HPDE6-E6E7 (cell line): ENCODE data around the gene VANGL1.

Experiments used
- DNase-seq: peaks from one replicate; pipeline ENCODE4 v3.0.0; 2011; ENCODE audit warnings: missing footprints; ENCODE audit errors: extremely low spot score

The VANGL1 gene

GRCh38 chr1:115643666-115644065, 1.9 kb downstream of the VANGL1 start:
- DNase-seq: no peak

GRCh38 chr1:115644109-115644508, 2.3 kb downstream of the VANGL1 start:
- DNase-seq: no peak

GRCh38 chr1:115647047-115647446, 5.3 kb downstream of the VANGL1 start:
- no peak for DNase-seq

GRCh38 chr1:115647507-115647906, 5.7 kb downstream of the VANGL1 start:
- DNase-seq: no peak

GRCh38 chr1:115647919-115648650, 6.3 kb downstream of the VANGL1 start:
- no peak for DNase-seq

GRCh38 chr1:115648717-115649691, 7.2 kb downstream of the VANGL1 start:
- DNase-seq: no peak

GRCh38 chr1:115649964-115650363, 8.2 kb downstream of the VANGL1 start:
- DNase-seq: no peak

- no peak for DNase-seq
These were observed 9.2 kb downstream of the VANGL1 start for GRCh38 chr1:115650961-115651360.

- no peak for DNase-seq
These were observed 9.6 kb downstream of the VANGL1 start for GRCh38 chr1:115651391-115651790.

- DNase-seq: no peak
These were observed 10.5 kb downstream of the VANGL1 start for GRCh38 chr1:115652236-115652788.

- no peak for DNase-seq
These were observed 12.4 kb downstream of the VANGL1 start for GRCh38 chr1:115654125-115654524.

GRCh38 chr1:115654663-115655305, 13.0 kb downstream of the VANGL1 start:
- peak; percentile 37 for DNase-seq

- DNase-seq: peak; percentile 73
These were observed 13.5 kb downstream of the VANGL1 start for GRCh38 chr1:115655306-115655663.

- DNase-seq: no peak
These were observed 14.1 kb downstream of the VANGL1 start for GRCh38 chr1:115655916-115656315.

GRCh38 chr1:115656461-115657077, 14.8 kb downstream of the VANGL1 start:
- DNase-seq: no peak

GRCh38 chr1:115658646-115659045, 16.9 kb downstream of the VANGL1 start:
- no peak for DNase-seq

GRCh38 chr1:115660151-115660550, 18.4 kb downstream of the VANGL1 start:
- DNase-seq: no peak

GRCh38 chr1:115661157-115661556, 19.4 kb downstream of the VANGL1 start:
- DNase-seq: no peak

GRCh38 chr1:115665319-115666096, 23.7 kb downstream of the VANGL1 start:
- DNase-seq: no peak

GRCh38 chr1:115666206-115666605, 24.4 kb downstream of the VANGL1 start:
- DNase-seq: no peak

- no peak for DNase-seq
These were observed 24.9 kb downstream of the VANGL1 start for GRCh38 chr1:115666702-115667101.
